ENCODE results near the gene NACA. TPM values are rescaled to one million over a fixed set of nuclear protein-coding genes. Genes with fewer than 3 reads are reported as not detected.
"Not testable (repeated sequence)": the region's sequence is repeated elsewhere in the genome, so short reads cannot be mapped to it uniquely, and the experiment has no call there.

Gene NACA
- total and polyA plus RNA-seq, 2 experiments from 2014 or later: 672 to 762 TPM

DNA sequence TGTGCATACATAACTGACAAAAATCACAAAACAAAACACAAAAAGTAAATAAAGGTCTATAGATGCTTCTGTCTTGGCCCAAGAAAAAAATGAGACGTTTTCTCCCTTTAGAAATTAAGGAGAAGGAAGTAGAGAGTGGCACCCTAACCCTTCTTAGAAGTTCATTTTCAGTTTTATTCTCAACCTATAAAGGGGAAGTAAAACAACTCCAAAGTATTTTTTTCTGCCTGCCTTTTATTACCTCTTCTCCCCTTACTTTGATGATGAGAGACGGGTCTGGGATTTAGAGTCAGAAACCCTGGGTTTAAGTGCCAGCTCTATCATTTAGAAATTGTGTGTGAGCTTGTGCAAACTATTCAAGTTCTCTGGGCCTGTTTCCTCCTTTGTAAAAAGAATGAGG lies 24.3 kb upstream of the NACA start:
- Histone ChIP-seq H3K9me2 (ENCODE audit: insufficient read depth) (no peaks in the 10 kb centered on the region), H3K9ac (no peak overlapping the region), H3K27ac (no peak overlapping the region), H3K36me3 (ENCODE audit: low read depth) (no peaks in the 10 kb centered on the region), H4K20me1 (ENCODE audit: insufficient read depth) (no peaks in the 10 kb centered on the region), H2AFZ (no peak overlapping the region), H3K4me1 (ENCODE audit: insufficient read depth) (no peaks in the 10 kb centered on the region), H3F3A (ENCODE audit: insufficient read depth) (no peaks in the 10 kb centered on the region), H3K4me3 (no peak overlapping the region), H3K4me2 (ENCODE audit: unreplicated experiment) (no peak overlapping the region), H3K9me3 (ENCODE audit: low read depth) (no peaks in the 10 kb centered on the region), H3K79me2 (ENCODE audit: insufficient read depth) (no peaks in the 10 kb centered on the region), H3K27me3 (replicated peaks; ENCODE audit: insufficient read depth) (no peaks in the 10 kb centered on the region)
- WGBS, 2 experiments (ENCODE audit: low coverage in 1 of 2, low lambda C conversion rate in 2 of 2, missing lambda C conversion rate in 2 of 2): 54 to 68% methylated on average over 2 of the region's 2 CpGs
- TF ChIP-seq EZH2 (IDR thresholded peaks at IDR 0.05; ENCODE audit: insufficient read depth, poor library complexity, severe bottlenecking) (no peak), EZH2phosphoT487 (IDR thresholded peaks at IDR 0.05; ENCODE audit: insufficient read depth, low read depth) (no peak)
- no peak for DNase-seq
- in situ Hi-C loops (cut with MboI): no loop called here

DNA sequence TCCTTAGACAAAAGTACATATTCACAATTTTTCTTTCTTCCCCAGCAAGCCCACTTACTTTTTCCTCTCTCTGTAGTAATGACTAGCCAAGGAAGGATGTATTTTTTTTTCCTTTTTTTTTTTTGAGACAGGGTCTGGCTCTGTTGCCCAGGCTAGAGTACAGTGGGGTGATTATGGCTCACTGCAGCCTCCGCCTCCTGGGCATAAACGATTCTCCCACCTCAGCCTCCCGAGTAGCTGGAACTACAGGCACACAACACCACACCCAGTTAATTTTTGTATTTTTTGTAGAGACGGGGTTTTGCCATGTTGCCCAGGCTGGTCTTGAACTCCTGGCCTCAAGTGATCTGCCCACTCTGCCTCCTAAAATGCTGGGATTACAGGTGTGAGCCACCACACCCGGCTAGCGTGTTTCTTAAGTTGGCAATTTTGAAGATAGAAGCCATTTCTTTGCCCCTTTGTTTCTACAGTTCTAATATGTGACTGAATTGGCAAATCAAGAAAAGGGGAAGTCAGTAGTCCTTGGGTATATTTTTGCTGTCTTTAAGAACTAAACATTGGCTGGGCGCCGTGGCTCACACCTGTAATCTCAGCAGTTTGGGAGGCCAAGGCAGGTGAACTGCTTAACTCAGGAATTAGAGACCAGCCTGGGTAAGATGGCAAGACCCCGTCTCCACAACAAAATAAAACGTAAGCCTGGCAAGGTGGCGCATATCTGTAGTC lies 3.2 kb upstream of the NACA start:
- Histone ChIP-seq H4K20me1 (ENCODE audit: insufficient read depth) (peaks cover 6% of the 10 kb centered on the region; the same call in 1 of the 2 replicates), H3K36me3 (ENCODE audit: low read depth) (peaks cover 4% of the 10 kb centered on the region), H3K27me3 (replicated peaks; ENCODE audit: insufficient read depth) (no peaks in the 10 kb centered on the region), H3K79me2 (ENCODE audit: insufficient read depth) (peaks cover 18% of the 10 kb centered on the region), H3K4me3 (no peak overlapping the region), H3K4me1 (ENCODE audit: insufficient read depth) (peaks cover 7% of the 10 kb centered on the region), H3K9me3 (ENCODE audit: low read depth) (no peaks in the 10 kb centered on the region), H3K9me2 (ENCODE audit: insufficient read depth) (no peaks in the 10 kb centered on the region), H3K9ac (no peak overlapping the region), H3K27ac (no peak overlapping the region), H3F3A (ENCODE audit: insufficient read depth) (peaks cover 15% of the 10 kb centered on the region), H2AFZ (no peak overlapping the region), H3K4me2 (ENCODE audit: unreplicated experiment) (no peak overlapping the region)
- 97 to 98% methylated on average over 11 of the region's 11 CpGs for WGBS, 2 experiments (ENCODE audit: low coverage in 1 of 2, low lambda C conversion rate in 2 of 2, missing lambda C conversion rate in 2 of 2)
- TF ChIP-seq EZH2 (IDR thresholded peaks at IDR 0.05; ENCODE audit: insufficient read depth, poor library complexity, severe bottlenecking) (no peak), EZH2phosphoT487 (IDR thresholded peaks at IDR 0.05; ENCODE audit: insufficient read depth, low read depth) (no peak)
- in situ Hi-C loops (cut with MboI): no loop called here
- DNase-seq: no peak

DNA sequence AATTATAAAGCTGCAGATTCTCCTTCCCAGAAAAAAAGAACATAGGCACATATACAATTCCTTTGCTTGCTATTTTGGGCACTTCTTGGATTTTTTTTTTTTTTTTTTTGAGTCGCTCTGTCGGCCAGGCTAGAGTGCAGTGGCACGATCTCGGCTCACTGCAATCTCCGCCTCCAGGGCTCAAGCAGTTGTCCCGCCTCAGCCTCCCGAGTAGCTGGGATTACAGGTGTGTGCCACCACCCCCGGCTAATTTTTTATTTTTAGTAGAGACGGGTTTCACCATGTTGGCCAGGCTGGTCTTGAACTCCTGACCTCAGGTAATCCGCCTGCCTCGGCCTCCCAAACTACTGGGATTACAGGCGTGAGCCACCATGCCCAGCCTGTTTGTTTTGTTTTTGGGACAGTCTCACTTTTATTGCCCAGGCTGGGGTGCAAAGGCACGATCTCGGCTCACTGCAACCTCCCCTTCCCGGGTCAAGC lies 1.1 kb upstream of the NACA start:
- Histone ChIP-seq H2AFZ (peak overlapping the region; percentile 90), H3K27ac (peak overlapping the region; percentile 90), H3K4me1 (ENCODE audit: insufficient read depth) (peaks cover 28% of the 10 kb centered on the region), H4K20me1 (ENCODE audit: insufficient read depth) (peaks cover 25% of the 10 kb centered on the region), H3K36me3 (ENCODE audit: low read depth) (peaks cover 16% of the 10 kb centered on the region), H3K4me2 (ENCODE audit: unreplicated experiment) (peak overlapping the region; percentile 85), H3F3A (ENCODE audit: insufficient read depth) (peaks cover 35% of the 10 kb centered on the region), H3K9ac (peak overlapping the region; percentile 99), H3K79me2 (ENCODE audit: insufficient read depth) (peaks cover 39% of the 10 kb centered on the region), H3K4me3 (peak overlapping the region; percentile 95)
- H3K27me3 ChIP-seq (replicated peaks; ENCODE audit: insufficient read depth); in situ Hi-C loops (cut with MboI); H3K9me2 ChIP-seq (ENCODE audit: insufficient read depth); DNase-seq; H3K9me3 ChIP-seq (ENCODE audit: low read depth): not testable (repeated sequence)
- 86% methylated on average over 15 of the region's 15 CpGs for WGBS, 2 experiments (ENCODE audit: low coverage in 1 of 2, low lambda C conversion rate in 2 of 2, missing lambda C conversion rate in 2 of 2)

DNA sequence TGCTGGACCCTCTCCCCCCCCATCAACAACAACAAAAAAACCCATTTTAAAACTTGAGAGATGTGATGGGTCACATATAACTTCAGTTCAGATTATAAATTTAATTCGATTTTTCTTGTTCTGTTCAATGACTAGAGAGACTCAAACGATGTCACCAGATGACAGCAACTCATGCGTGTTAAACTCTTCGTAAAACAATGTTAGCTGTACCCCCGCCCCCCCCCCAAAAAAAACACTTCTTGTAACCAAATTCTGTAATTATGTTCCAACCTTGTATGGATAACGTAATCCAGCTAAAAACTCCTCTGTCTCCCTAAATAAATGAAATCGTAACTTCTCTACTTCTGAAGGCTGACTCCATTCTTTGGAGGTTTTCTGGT lies 614 bp upstream of the NACA start:
- Histone ChIP-seq H3K9ac (peak overlapping the region; percentile 99), H2AFZ (peak overlapping the region; percentile 90), H3K4me1 (ENCODE audit: insufficient read depth) (peaks cover 32% of the 10 kb centered on the region), H3K27ac (peak overlapping the region; percentile 90), H3K9me3 (ENCODE audit: low read depth) (no peaks in the 10 kb centered on the region), H4K20me1 (ENCODE audit: insufficient read depth) (peaks cover 25% of the 10 kb centered on the region), H3F3A (ENCODE audit: insufficient read depth) (peaks cover 35% of the 10 kb centered on the region), H3K4me3 (peak overlapping the region; percentile 95), H3K4me2 (ENCODE audit: unreplicated experiment) (peak overlapping the region; percentile 85), H3K27me3 (replicated peaks; ENCODE audit: insufficient read depth) (no peaks in the 10 kb centered on the region), H3K36me3 (ENCODE audit: low read depth) (peaks cover 16% of the 10 kb centered on the region), H3K79me2 (ENCODE audit: insufficient read depth) (peaks cover 44% of the 10 kb centered on the region), H3K9me2 (ENCODE audit: insufficient read depth) (no peaks in the 10 kb centered on the region)
- in situ Hi-C loops (cut with MboI): no loop called here
- WGBS, 2 experiments (ENCODE audit: low coverage in 1 of 2, low lambda C conversion rate in 2 of 2, missing lambda C conversion rate in 2 of 2): 7 to 10% methylated on average over 7 of the region's 7 CpGs
- peak; percentile 34 for DNase-seq
- TF ChIP-seq EZH2 (IDR thresholded peaks at IDR 0.05; ENCODE audit: insufficient read depth, poor library complexity, severe bottlenecking) (no peak), EZH2phosphoT487 (IDR thresholded peaks at IDR 0.05; ENCODE audit: insufficient read depth, low read depth) (no peak)

Measured in GM23248 (cell line).